Ovary (tissue), 9 donors: Measurements from ENCODE around the gene TEKT5. TPM values are rescaled to one million over a fixed set of nuclear protein-coding genes. Genes with fewer than 3 reads are reported as not detected.

Source experiments
- DNase-seq, 5 donors: peaks; one replicate each; pipeline ENCODE4 v3.0.0-alpha.2; 2019 to 2020
- H3K27ac ChIP-seq, 2 donors: fragments of 200-600 bp; one replicate each; pipeline versions ENCODE4 v1.5.1 to v1.8.0; 2019 to 2022
- H3K27me3 ChIP-seq: fragments of 200-600 bp; one replicate; pipeline ENCODE4 v1.8.0; 2022
- H3K36me3 ChIP-seq: fragments of 200-600 bp; sonication (generic); one replicate; pipeline ENCODE4 v1.5.1; 2019
- H3K4me1 ChIP-seq: one replicate; pipeline ENCODE4 v1.8.1; 2013; ENCODE audit warnings: mild to moderate bottlenecking, moderate library complexity; ENCODE audit not compliant: insufficient read depth
- H3K4me3 ChIP-seq: fragments of 200-600 bp; sonication (generic); one replicate; pipeline ENCODE4 v1.5.1; 2017
- H3K9me3 ChIP-seq, 2 donors: fragments of 200-600 bp in 1 of 2; sonication (generic) in 1 of 2; one replicate each; pipeline versions ENCODE4 v1.5.1 to v1.8.1; 2013 to 2019; ENCODE audit warnings: mild to moderate bottlenecking in 1 of 2, moderate library complexity in 1 of 2
- EP300 ChIP-seq: sonication (generic); formaldehyde crosslinking; IDR thresholded peaks from one replicate; pipeline ENCODE4 v1.6.1; 2017; ENCODE audit warnings: antibody characterized with exemption
- POLR2A ChIP-seq: fragments of 450-650 bp; IDR thresholded peaks from one replicate; pipeline ENCODE4 v1.6.1; 2017; ENCODE audit warnings: antibody characterized with exemption, mild to moderate bottlenecking, moderate library complexity
- WGBS, 3 donors: extraction: QIAGEN DNeasy Blood & Tissue Kit in 1 of 3; methylation state at CpG; one replicate each; pipeline versions ENCODE4 v1.1.5 to v1.1.7; 2013 to 2017; 5-methylcytosine and 5-hydroxymethylcytosine counted together
- intact Hi-C, 4 donors: fragments of 100-400 bp; cut with DNase I; formaldehyde crosslinking; loops; one replicate each; pipeline versions ENCODE4 v1.11.0 to v1.15.1; 2022 to 2023
- polyA plus RNA-seq, 2 donors: library from polyadenylated mRNA; stranded (reverse); fragments of 200-250 nt in 1 of 2; fragments of 350-450 nt in 1 of 2; fragmentation: Illumina TruSeq in 1 of 2; extraction: RNeasy Lipid Tissue Mini Kit (QIAGEN cat#74804) in 1 of 2; gene quantifications; one replicate each; pipeline ENCODE4 v1.2.3, GENCODE V29; 2013 to 2014
- total RNA-seq, 7 donors: library from RNA; depleted of rRNA in 2 of 7; stranded (reverse); fragments of >200 nt in 2 of 7; fragmentation: NEBNext Ultra II Directional in 3 of 7; extraction: Animal tissue kit (Norgen Biotek cat#: 25700) in 3 of 7; gene quantifications; one replicate each; pipeline versions ENCODE4 v1.1.0 to v1.2.4, GENCODE V29; 2016 to 2023
- TF ChIP-seq, protein P1 (sequence below), 3 donors: fragments of 450-650 bp in 2 of 3; fragments of 200-600 bp in 1 of 3; IDR thresholded peaks; one replicate each; pipeline versions ENCODE4 v1.5.1 to v1.8.0; 2016 to 2022; ENCODE audit warnings: antibody characterized with exemption in 3 of 3, mild to moderate bottlenecking in 1 of 3
- donor health status: DM: no; HTN: no; CAD: no; lungs with moderate emphysema.
- donor health status: DM: no; HTN: no; CAD: no.
- donor health status: Bipolar disorder and iron deficiency.
- donor health status: DM: yes; HTN: yes; CAD: no.
- donor health status: DM: no; HTN: no; CAD: no.
- donor health status: DM: yes; HTN: yes; CAD: no.

Gene TEKT5
- total and polyA plus RNA-seq, 9 donors = 0.28 to 0.90 (median 0.44) TPM; not detected in 3

DNA sequence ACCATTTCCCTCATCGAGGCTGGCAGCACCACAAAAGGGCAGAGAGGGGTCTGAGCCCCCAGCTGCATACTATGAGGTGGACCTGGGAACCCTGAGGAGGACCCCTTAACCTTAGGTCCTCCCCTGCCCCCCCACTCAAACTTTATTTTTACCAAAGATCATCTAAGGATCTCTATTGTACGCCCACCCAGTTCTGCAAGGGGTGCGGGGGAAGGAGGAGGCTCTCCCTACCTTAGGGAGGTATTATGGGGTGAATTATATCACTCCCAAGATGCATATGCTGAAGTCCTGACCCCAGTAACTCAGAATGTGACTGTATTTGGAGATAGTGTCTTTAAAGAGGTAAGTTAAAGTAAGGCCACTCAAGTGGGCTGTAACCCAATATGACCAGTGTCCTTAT is 87.6 kb downstream of the TEKT5 start:
- Histone ChIP-seq H3K36me3 (no peaks in the 10 kb centered on the region), H3K9me3 (no peaks in the 10 kb centered on the region), H3K4me3 (no peak overlapping the region), H3K4me1 (peaks cover 2% of the 10 kb centered on the region), H3K27me3 (no peaks in the 10 kb centered on the region), H3K27ac (no peak overlapping the region)
- WGBS, 3 donors = 75 to 81% (median 77%) methylated on average over 3 of the region's 3 CpGs
- TF ChIP-seq, protein P1, sequence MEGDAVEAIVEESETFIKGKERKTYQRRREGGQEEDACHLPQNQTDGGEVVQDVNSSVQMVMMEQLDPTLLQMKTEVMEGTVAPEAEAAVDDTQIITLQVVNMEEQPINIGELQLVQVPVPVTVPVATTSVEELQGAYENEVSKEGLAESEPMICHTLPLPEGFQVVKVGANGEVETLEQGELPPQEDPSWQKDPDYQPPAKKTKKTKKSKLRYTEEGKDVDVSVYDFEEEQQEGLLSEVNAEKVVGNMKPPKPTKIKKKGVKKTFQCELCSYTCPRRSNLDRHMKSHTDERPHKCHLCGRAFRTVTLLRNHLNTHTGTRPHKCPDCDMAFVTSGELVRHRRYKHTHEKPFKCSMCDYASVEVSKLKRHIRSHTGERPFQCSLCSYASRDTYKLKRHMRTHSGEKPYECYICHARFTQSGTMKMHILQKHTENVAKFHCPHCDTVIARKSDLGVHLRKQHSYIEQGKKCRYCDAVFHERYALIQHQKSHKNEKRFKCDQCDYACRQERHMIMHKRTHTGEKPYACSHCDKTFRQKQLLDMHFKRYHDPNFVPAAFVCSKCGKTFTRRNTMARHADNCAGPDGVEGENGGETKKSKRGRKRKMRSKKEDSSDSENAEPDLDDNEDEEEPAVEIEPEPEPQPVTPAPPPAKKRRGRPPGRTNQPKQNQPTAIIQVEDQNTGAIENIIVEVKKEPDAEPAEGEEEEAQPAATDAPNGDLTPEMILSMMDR (IDR thresholded peaks at IDR 0.05) = no peak
- TF ChIP-seq POLR2A = no peak
- TF ChIP-seq EP300 = no peak
- intact Hi-C loops = no loop called here
- DNase-seq = no peak

DNA sequence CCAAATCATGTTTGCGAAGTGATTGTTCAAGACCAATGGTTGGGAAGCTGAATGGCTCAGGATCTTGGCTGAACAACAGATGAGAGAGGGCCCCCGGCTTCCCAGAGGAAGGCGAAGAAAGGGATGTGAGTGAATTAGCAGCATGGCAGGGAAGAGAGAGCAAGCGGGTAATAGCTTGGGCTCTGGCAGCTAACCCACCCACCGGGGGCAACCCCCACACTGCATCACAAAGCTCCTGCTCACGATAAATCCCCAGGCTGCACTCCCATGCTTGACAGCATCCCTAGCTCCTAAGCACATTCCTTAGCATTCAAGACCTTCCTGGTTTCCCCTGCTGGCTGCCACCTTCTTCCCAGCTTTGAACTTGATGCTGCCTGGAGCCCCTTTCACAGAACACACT is 88.1 kb downstream of the TEKT5 start:
- intact Hi-C loops = no loop called here
- H3K4me1 ChIP-seq = peaks cover 2% of the 10 kb centered on the region
- 67 to 76% (median 73%) methylated on average over 6 of the region's 6 CpGs for WGBS, 3 donors
- no peak overlapping the region for H3K4me3 ChIP-seq
- H3K27me3 ChIP-seq = no peaks in the 10 kb centered on the region
- no peaks in the 10 kb centered on the region for H3K9me3 ChIP-seq
- no peaks in the 10 kb centered on the region for H3K36me3 ChIP-seq
- no peak for DNase-seq
- TF ChIP-seq, protein P1 (IDR thresholded peaks at IDR 0.05) = no peak
- TF ChIP-seq EP300 (no peak), POLR2A (no peak)
- H3K27ac ChIP-seq = no peak overlapping the region

DNA sequence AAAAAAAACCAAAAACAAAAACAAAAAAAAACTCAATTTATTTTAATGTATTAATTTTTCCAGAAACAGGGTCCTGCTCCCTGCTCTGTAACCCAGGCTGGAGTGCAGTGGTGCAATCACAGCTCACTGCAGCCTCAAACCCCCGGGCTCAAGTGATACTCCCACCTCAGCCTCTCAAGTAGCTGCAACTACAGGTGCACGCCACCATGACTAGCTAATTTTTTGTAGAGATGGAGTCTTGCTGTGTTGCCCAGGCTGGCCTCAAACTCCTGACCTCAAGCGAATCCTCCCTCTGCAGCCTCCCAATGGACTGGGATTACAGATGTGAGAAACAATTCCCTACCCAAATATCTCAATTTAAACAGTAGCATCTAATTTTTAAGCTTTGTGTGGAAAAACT is 89.1 kb downstream of the TEKT5 start:
- Histone ChIP-seq H3K9me3 (no peaks in the 10 kb centered on the region), H3K36me3 (no peaks in the 10 kb centered on the region), H3K4me1 (peaks cover 2% of the 10 kb centered on the region), H3K4me3 (no peak overlapping the region), H3K27ac (no peak overlapping the region), H3K27me3 (no peaks in the 10 kb centered on the region)
- 87 to 93% (median 90%) methylated on average over 3 of the region's 3 CpGs for WGBS, 3 donors
- no peak for DNase-seq
- intact Hi-C loops = no loop called here
- no peak for TF ChIP-seq EP300
- TF ChIP-seq POLR2A = no peak
- TF ChIP-seq, protein P1 (IDR thresholded peaks at IDR 0.05) = no peak

DNA sequence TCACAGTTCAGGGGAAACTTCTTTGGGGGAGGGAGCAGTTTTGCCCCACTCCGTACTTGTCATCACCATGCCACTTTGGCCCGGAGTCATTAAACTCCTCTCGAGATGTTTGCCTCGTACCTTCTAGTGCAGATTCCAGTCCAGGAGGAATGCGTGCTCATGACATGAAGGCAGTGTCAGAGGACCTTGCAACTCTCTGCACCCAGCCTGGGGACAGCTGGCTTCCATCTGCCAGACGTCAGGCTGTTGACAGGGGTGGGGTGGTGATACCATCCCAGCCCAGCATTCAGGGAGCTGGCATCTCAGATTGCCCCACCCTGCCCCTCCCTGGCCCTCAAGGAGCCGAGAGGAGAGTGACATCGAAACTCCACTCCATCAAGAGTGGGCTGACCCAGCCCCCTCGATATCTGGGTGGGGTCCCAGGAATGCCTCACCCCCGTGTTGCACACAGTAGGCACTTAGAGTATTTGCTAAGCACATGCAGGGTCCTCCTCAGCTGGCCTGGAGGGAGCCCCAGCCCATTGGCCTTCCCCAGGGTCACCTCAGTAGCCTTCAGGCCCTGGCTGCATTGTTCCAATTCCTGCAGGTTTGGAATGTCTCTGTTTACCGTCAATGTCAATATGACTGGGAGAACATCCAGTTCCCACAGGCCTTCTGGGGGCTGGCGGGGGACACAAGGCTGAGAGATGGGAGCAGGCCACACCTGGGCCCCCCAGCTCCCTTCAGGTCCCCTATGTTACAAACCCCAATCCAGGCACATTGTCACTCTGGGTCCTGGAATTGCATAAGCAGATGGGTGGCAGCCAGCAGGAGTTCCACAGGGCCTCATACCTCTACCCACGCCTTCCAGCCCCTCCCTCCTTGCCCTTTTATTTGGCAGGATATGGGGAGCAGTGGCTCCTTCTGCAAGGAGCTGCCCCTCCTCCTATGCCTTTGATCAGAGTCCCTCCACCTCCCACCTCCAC is 93.0 kb downstream of the TEKT5 start:
- H3K27ac ChIP-seq = no peak overlapping the region

More for the DNA sequence above, 93.0 kb downstream of the TEKT5 start:
- no peak for DNase-seq
- no peaks in the 10 kb centered on the region for H3K4me1 ChIP-seq
- H3K36me3 ChIP-seq = no peaks in the 10 kb centered on the region
- no peaks in the 10 kb centered on the region for H3K9me3 ChIP-seq
- H3K27me3 ChIP-seq = no peaks in the 10 kb centered on the region
- H3K4me3 ChIP-seq = no peak overlapping the region
- WGBS, 3 donors = 51 to 61% (median 59%) methylated on average over 13 of the region's 13 CpGs
- TF ChIP-seq, protein P1 (IDR thresholded peaks at IDR 0.05) = no peak
- TF ChIP-seq EP300 (no peak), POLR2A (no peak)
- intact Hi-C loops = no loop called here
